Rectal smooth muscle tissue (tissue), 1 donor: Measurements from ENCODE around the gene ZBTB17.

Source experiments
- H3K27ac ChIP-seq: one replicate; pipeline ENCODE4 v1.7.0; 2013; ENCODE audit warnings: low read depth, low read length, inconsistent platforms
- H3K27me3 ChIP-seq: one replicate; pipeline ENCODE4 v1.7.0; 2013; ENCODE audit warnings: low read length; ENCODE audit not compliant: control insufficient read depth, insufficient read depth
- H3K36me3 ChIP-seq: one replicate; pipeline ENCODE4 v1.7.0; 2013; ENCODE audit warnings: low read length; ENCODE audit not compliant: control insufficient read depth, insufficient read depth
- H3K4me1 ChIP-seq: one replicate; pipeline ENCODE4 v1.7.0; 2013; ENCODE audit warnings: low read length; ENCODE audit not compliant: control insufficient read depth, insufficient read depth
- H3K4me3 ChIP-seq: one replicate; pipeline ENCODE4 v1.7.0; 2013; ENCODE audit warnings: low read length
- H3K9ac ChIP-seq: one replicate; pipeline ENCODE4 v1.7.0; 2013; ENCODE audit warnings: low read length

The ZBTB17 gene

GRCh38 chr1:15970911-15971310 lies 5.0 kb downstream of the ZBTB17 start:
- Histone ChIP-seq H3K4me3 (no peak overlapping the region), H3K27ac (no peak overlapping the region), H3K27me3 (no peaks in the 10 kb centered on the region), H3K36me3 (peaks cover 10% of the 10 kb centered on the region), H3K4me1 (peaks cover 5% of the 10 kb centered on the region), H3K9ac (no peak overlapping the region)

GRCh38 chr1:15969321-15969880 lies 6.5 kb downstream of the ZBTB17 start:
- Histone ChIP-seq H3K9ac (no peak overlapping the region), H3K27me3 (no peaks in the 10 kb centered on the region), H3K4me3 (no peak overlapping the region), H3K4me1 (peaks cover 3% of the 10 kb centered on the region), H3K27ac (no peak overlapping the region), H3K36me3 (peaks cover 10% of the 10 kb centered on the region)

- Histone ChIP-seq H3K27me3 (no peaks in the 10 kb centered on the region), H3K36me3 (peaks cover 10% of the 10 kb centered on the region), H3K4me1 (peaks cover 3% of the 10 kb centered on the region), H3K9ac (no peak overlapping the region), H3K4me3 (no peak overlapping the region), H3K27ac (no peak overlapping the region)
Observed at GRCh38 chr1:15968172-15968571, 7.7 kb downstream of the ZBTB17 start.

GRCh38 chr1:15966956-15967344 lies 9.0 kb downstream of the ZBTB17 start:
- H3K27me3 ChIP-seq = no peaks in the 10 kb centered on the region
- H3K36me3 ChIP-seq = peaks cover 2% of the 10 kb centered on the region
- no peak overlapping the region for H3K27ac ChIP-seq
- H3K4me1 ChIP-seq = peaks cover 3% of the 10 kb centered on the region
- no peak overlapping the region for H3K9ac ChIP-seq
- no peak overlapping the region for H3K4me3 ChIP-seq

GRCh38 chr1:15966081-15966955 lies 9.6 kb downstream of the ZBTB17 start:
- H3K4me1 ChIP-seq = peaks cover 3% of the 10 kb centered on the region
- no peak overlapping the region for H3K4me3 ChIP-seq
- H3K36me3 ChIP-seq = peaks cover 2% of the 10 kb centered on the region
- no peaks in the 10 kb centered on the region for H3K27me3 ChIP-seq
- no peak overlapping the region for H3K9ac ChIP-seq
- H3K27ac ChIP-seq = no peak overlapping the region

- Histone ChIP-seq H3K4me3 (no peak overlapping the region), H3K4me1 (peaks cover 3% of the 10 kb centered on the region), H3K27ac (no peak overlapping the region), H3K27me3 (no peaks in the 10 kb centered on the region), H3K9ac (no peak overlapping the region), H3K36me3 (peaks cover 2% of the 10 kb centered on the region)
Observed at GRCh38 chr1:15965228-15965767, 10.6 kb downstream of the ZBTB17 start.

- no peak overlapping the region for H3K4me3 ChIP-seq
- no peak overlapping the region for H3K9ac ChIP-seq
- H3K36me3 ChIP-seq = no peaks in the 10 kb centered on the region
- H3K27me3 ChIP-seq = no peaks in the 10 kb centered on the region
- H3K4me1 ChIP-seq = peaks cover 3% of the 10 kb centered on the region
- no peak overlapping the region for H3K27ac ChIP-seq
Observed at GRCh38 chr1:15963968-15964648, 11.8 kb downstream of the ZBTB17 start.

GRCh38 chr1:15963363-15963967 lies 12.4 kb downstream of the ZBTB17 start:
- Histone ChIP-seq H3K4me1 (peaks cover 3% of the 10 kb centered on the region), H3K36me3 (no peaks in the 10 kb centered on the region), H3K27me3 (no peaks in the 10 kb centered on the region), H3K9ac (no peak overlapping the region), H3K27ac (no peak overlapping the region), H3K4me3 (no peak overlapping the region)

- Histone ChIP-seq H3K4me3 (no peak overlapping the region), H3K27me3 (no peaks in the 10 kb centered on the region), H3K36me3 (no peaks in the 10 kb centered on the region), H3K27ac (no peak overlapping the region), H3K4me1 (peaks cover 7% of the 10 kb centered on the region), H3K9ac (no peak overlapping the region)
Observed at GRCh38 chr1:15962671-15963362, 13.1 kb downstream of the ZBTB17 start.

GRCh38 chr1:15962176-15962575 lies 13.7 kb downstream of the ZBTB17 start:
- Histone ChIP-seq H3K4me3 (no peak overlapping the region), H3K9ac (no peak overlapping the region), H3K36me3 (no peaks in the 10 kb centered on the region), H3K27me3 (no peaks in the 10 kb centered on the region), H3K4me1 (peaks cover 7% of the 10 kb centered on the region), H3K27ac (no peak overlapping the region)

- H3K27ac ChIP-seq = no peak overlapping the region
- H3K27me3 ChIP-seq = no peaks in the 10 kb centered on the region
- peaks cover 7% of the 10 kb centered on the region for H3K4me1 ChIP-seq
- no peak overlapping the region for H3K9ac ChIP-seq
- no peaks in the 10 kb centered on the region for H3K36me3 ChIP-seq
- no peak overlapping the region for H3K4me3 ChIP-seq
Observed at GRCh38 chr1:15961492-15961891, 14.4 kb downstream of the ZBTB17 start.

GRCh38 chr1:15960808-15961207 lies 15.1 kb downstream of the ZBTB17 start:
- Histone ChIP-seq H3K27ac (no peak overlapping the region), H3K9ac (no peak overlapping the region), H3K27me3 (no peaks in the 10 kb centered on the region), H3K36me3 (no peaks in the 10 kb centered on the region), H3K4me1 (peaks cover 7% of the 10 kb centered on the region), H3K4me3 (no peak overlapping the region)
